Keratinocyte (primary cell): Measurements from ENCODE around the gene HPSE2. TPM values are rescaled to one million over a fixed set of nuclear protein-coding genes. Genes with fewer than 3 reads are reported as not detected.

Source experiments
- DNase-seq: peaks from one replicate; pipeline ENCODE4 v3.0.0-alpha.2; 2011; ENCODE audit warnings: low read depth, missing footprints, low spot score
- FAIRE-seq: peaks from 2 replicates; lab custom pipeline; 2011; peaks lifted over from hg19 to GRCh38; lab: Jason Lieb, UNC
- H2AFZ ChIP-seq: 2 replicates; pipeline ENCODE4 v1.6.0; 2012; ENCODE audit warnings: low read length, control low read depth, inconsistent platforms; ENCODE audit not compliant: control insufficient read depth
- H3K27ac ChIP-seq: 2 replicates; pipeline ENCODE4 v1.5.1; 2011; ENCODE audit warnings: low read length; ENCODE audit not compliant: control insufficient read depth, insufficient read depth
- H3K27me3 ChIP-seq: 3 replicates; pipeline ENCODE4 v1.6.0; 2011; ENCODE audit warnings: low read length; ENCODE audit not compliant: control insufficient read depth, insufficient read depth; ENCODE audit errors: extremely low read depth
- H3K36me3 ChIP-seq, 2 experiments: 2 replicates in 1 of 2; 3 replicates in 1 of 2; pipeline ENCODE4 v1.5.1; 2011; ENCODE audit warnings: low read length in 2 of 2, mild to moderate bottlenecking in 1 of 2; ENCODE audit not compliant: control insufficient read depth in 2 of 2, insufficient read depth in 2 of 2; ENCODE audit errors: extremely low read depth in 1 of 2
- H3K4me1 ChIP-seq: 3 replicates; pipeline ENCODE4 v1.5.1; 2011; ENCODE audit warnings: low read length; ENCODE audit not compliant: control insufficient read depth, insufficient read depth; ENCODE audit errors: extremely low read depth
- H3K4me2 ChIP-seq: 3 replicates; pipeline ENCODE4 v1.6.0; 2011; ENCODE audit warnings: low read depth, low read length; ENCODE audit not compliant: control insufficient read depth, insufficient read depth; ENCODE audit errors: extremely low read depth
- H3K4me3 ChIP-seq, 3 experiments: fragments of 200-600 bp in 1 of 3; sonication (generic) in 1 of 3; 2 replicates in 2 of 3; 3 replicates in 1 of 3; pipeline ENCODE4 v1.5.1; 2011 to 2016; ENCODE audit warnings: low read length in 3 of 3, mild to moderate bottlenecking in 3 of 3, control low read depth in 2 of 3, inconsistent platforms in 1 of 3, low read depth in 1 of 3, mixed read lengths in 1 of 3, mixed run types in 1 of 3, moderate library complexity in 1 of 3; ENCODE audit not compliant: control insufficient read depth in 2 of 3, insufficient read depth in 2 of 3; ENCODE audit errors: extremely low read depth in 1 of 3
- H3K79me2 ChIP-seq: 2 replicates; pipeline ENCODE4 v1.6.0; 2012; ENCODE audit warnings: low read length; ENCODE audit not compliant: control insufficient read depth, insufficient read depth
- H3K9ac ChIP-seq: 3 replicates; pipeline ENCODE4 v1.6.0; 2011; ENCODE audit warnings: low read length; ENCODE audit not compliant: control insufficient read depth, insufficient read depth; ENCODE audit errors: extremely low read depth
- H3K9me1 ChIP-seq: 3 replicates; pipeline ENCODE4 v1.6.0; 2011; ENCODE audit warnings: low read length; ENCODE audit not compliant: control insufficient read depth, insufficient read depth; ENCODE audit errors: extremely low read depth
- H3K9me3 ChIP-seq: 2 replicates; pipeline ENCODE4 v1.5.1; 2012; ENCODE audit warnings: low read depth, low read length; ENCODE audit not compliant: control insufficient read depth
- H4K20me1 ChIP-seq: 3 replicates; pipeline ENCODE4 v1.6.0; 2011; ENCODE audit warnings: low read length; ENCODE audit not compliant: control insufficient read depth, insufficient read depth; ENCODE audit errors: extremely low read depth
- EZH2 ChIP-seq: IDR thresholded peaks from one replicate; pipeline ENCODE4 v1.6.1; 2012; ENCODE audit warnings: inconsistent platforms, mild to moderate bottlenecking, low read length, moderate library complexity
- dilution Hi-C: fragments of 300-500 bp; cut with MboI; formaldehyde crosslinking; loops from one replicate; pipeline ENCODE4 v1.7.0; 2020; ENCODE audit warnings: low sequenced_read_pairs; ENCODE audit not compliant: extremely low pct_ligation_motif_present
- polyA plus RNA-seq, 5 experiments: library from polyadenylated mRNA; depleted of rRNA in 3 of 5; stranded (reverse) in 3 of 5; stranded (forward) in 1 of 5; unstranded in 1 of 5; fragments of >200 nt; gene quantifications; 1 replicate in 1 of 5; 2 replicates in 3 of 5; 3 replicates in 1 of 5; pipeline versions ENCODE4 v1.2.1 to v1.2.3, GENCODE V29; 2011 to 2012; ENCODE audit warnings: missing spikeins in 2 of 5, low read depth in 1 of 5, low replicate concordance in 1 of 5
- TF ChIP-seq, protein P1 (sequence below), 3 experiments: IDR thresholded peaks in 1 of 3; conservative IDR thresholded peaks in 1 of 3; optimal IDR thresholded peaks in 1 of 3; 2 replicates in 2 of 3; 3 replicates in 1 of 3; pipeline versions ENCODE3 to v1.5.1; 2011; ENCODE audit warnings: low read length in 3 of 3, mild to moderate bottlenecking in 3 of 3, moderate library complexity in 2 of 3, control low read depth in 1 of 3, inconsistent platforms in 1 of 3; ENCODE audit not compliant: insufficient read depth in 2 of 3; ENCODE audit errors: extremely low read depth in 1 of 3

The HPSE2 gene
- polyA plus RNA-seq, 1 donor (not counting 4 experiments of a cell fraction or from before 2014, with no cell fraction given), result 0.01 TPM

DNA sequence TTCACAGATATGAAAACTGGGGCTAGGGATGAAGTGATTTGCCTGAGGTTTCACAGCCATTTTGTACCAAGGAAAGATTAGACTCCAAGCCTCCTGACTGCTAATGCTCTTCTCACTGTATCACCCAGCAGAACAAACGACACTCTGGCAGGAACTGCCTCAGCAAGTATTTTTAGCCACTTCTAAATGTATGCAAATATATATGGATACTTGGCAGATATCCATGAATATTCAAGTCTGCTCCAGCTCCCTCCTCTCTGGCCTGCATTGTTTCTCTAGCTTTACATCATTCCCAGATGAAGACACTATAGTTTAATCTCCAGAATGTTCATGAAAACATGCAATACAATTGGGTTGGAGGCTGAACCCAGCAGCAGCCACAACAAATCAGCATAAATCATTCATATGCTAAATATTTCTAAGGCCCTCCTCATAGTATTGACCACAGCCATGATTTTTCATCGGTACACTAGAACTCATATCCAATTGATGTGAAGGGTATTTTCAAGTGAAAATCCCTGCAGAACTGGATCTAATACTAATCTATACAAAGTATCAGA is 65.5 kb downstream of the HPSE2 start:
- Histone ChIP-seq H3K36me3 (no peaks in the 10 kb centered on the region), H2AFZ (no peak overlapping the region), H3K9me1 (no peaks in the 10 kb centered on the region), H3K79me2 (no peaks in the 10 kb centered on the region), H3K9me3 (no peaks in the 10 kb centered on the region), H3K4me1 (no peaks in the 10 kb centered on the region), H3K4me3 (no peak overlapping the region), H3K27me3 (no peaks in the 10 kb centered on the region), H3K27ac (no peak overlapping the region), H4K20me1 (no peaks in the 10 kb centered on the region), H3K9ac (no peak overlapping the region), H3K4me2 (no peak overlapping the region)
- TF ChIP-seq, protein P1, sequence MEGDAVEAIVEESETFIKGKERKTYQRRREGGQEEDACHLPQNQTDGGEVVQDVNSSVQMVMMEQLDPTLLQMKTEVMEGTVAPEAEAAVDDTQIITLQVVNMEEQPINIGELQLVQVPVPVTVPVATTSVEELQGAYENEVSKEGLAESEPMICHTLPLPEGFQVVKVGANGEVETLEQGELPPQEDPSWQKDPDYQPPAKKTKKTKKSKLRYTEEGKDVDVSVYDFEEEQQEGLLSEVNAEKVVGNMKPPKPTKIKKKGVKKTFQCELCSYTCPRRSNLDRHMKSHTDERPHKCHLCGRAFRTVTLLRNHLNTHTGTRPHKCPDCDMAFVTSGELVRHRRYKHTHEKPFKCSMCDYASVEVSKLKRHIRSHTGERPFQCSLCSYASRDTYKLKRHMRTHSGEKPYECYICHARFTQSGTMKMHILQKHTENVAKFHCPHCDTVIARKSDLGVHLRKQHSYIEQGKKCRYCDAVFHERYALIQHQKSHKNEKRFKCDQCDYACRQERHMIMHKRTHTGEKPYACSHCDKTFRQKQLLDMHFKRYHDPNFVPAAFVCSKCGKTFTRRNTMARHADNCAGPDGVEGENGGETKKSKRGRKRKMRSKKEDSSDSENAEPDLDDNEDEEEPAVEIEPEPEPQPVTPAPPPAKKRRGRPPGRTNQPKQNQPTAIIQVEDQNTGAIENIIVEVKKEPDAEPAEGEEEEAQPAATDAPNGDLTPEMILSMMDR (optimal IDR thresholded peaks at IDR 0.05 in 1 of 3, IDR thresholded peaks at IDR 0.05 in 1 of 3, conservative IDR thresholded peaks at IDR 0.05 in 1 of 3; ENCODE audit: extremely low read depth in 1 of 3, insufficient read depth in 2 of 3, low read length in 3 of 3), result no peak
- TF ChIP-seq EZH2, result no peak
- dilution Hi-C loops, result no loop called here
- no peak for DNase-seq
- no peak for FAIRE-seq

DNA sequence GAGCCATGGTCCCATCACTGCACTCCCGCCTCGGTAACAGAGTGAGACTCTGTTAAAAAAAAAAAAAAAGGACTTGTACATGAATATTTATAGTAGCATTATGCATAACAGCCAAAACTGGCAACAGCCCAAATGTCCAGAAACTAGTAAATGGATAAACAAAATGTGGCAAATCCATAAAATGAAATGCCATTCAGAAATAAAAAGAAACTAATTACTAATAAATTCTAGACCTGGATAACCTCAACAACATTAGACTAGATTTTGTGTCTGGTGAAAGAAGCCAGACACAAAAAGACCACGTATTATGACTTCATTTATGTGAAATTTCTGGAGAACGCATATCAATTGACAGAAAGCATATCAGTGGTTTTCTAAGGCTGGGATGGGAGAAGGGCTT is 74.5 kb downstream of the HPSE2 start:
- Histone ChIP-seq H3K9ac (no peak overlapping the region), H3K4me1 (no peaks in the 10 kb centered on the region), H3K36me3 (no peaks in the 10 kb centered on the region), H3K27ac (no peak overlapping the region), H3K9me1 (no peaks in the 10 kb centered on the region), H3K27me3 (no peaks in the 10 kb centered on the region), H4K20me1 (no peaks in the 10 kb centered on the region), H3K9me3 (no peaks in the 10 kb centered on the region), H3K79me2 (no peaks in the 10 kb centered on the region), H3K4me3 (no peak overlapping the region), H3K4me2 (no peak overlapping the region), H2AFZ (no peak overlapping the region)
- no peak for DNase-seq
- no peak for FAIRE-seq
- dilution Hi-C loops, result no loop called here
- TF ChIP-seq, protein P1 (optimal IDR thresholded peaks at IDR 0.05 in 1 of 3, IDR thresholded peaks at IDR 0.05 in 1 of 3, conservative IDR thresholded peaks at IDR 0.05 in 1 of 3; ENCODE audit: extremely low read depth in 1 of 3, insufficient read depth in 2 of 3, low read length in 3 of 3), result no peak
- no peak for TF ChIP-seq EZH2
